IMR-90 (cell line): ENCODE data around the gene DYNC1H1. TPM values are rescaled to one million over a fixed set of nuclear protein-coding genes. Genes with fewer than 3 reads are reported as not detected.

Source experiments
- ATAC-seq: fragments of 200-7000 bp; cut with Tn5 transposase; 2 replicates; pipeline ENCODE4 v1.9.1; 2020; ENCODE audit warnings: low read depth, mild to moderate bottlenecking, moderate library complexity
- BruUV-seq: library from RNA; stranded (reverse); fragments of 400-500 nt; replicated peaks from 2 replicates; lab custom pipeline; 2021; lab: Mats Ljungman, UMichigan
- CTCF ChIA-PET: fragments of 300-600 bp; formaldehyde crosslinking; extraction: SDS; loops from one replicate; lab custom pipeline; 2021; ENCODE audit warnings: antibody characterized with exemption; lab: Yijun Ruan, JAX
- POLR2A ChIA-PET: fragments of 300-600 bp; sonication (Branson Sonifier 250); formaldehyde crosslinking; loops from one replicate; lab custom pipeline; 2022; ENCODE audit warnings: antibody characterized with exemption; ENCODE audit not compliant: unreplicated experiment; lab: Charles Lee
- DNase-seq: peaks from one replicate; pipeline ENCODE4 v3.0.0; 2013
- H2AFZ ChIP-seq: replicated peaks from 2 replicates; pipeline ENCODE3; 2013; ENCODE audit warnings: low read length, mild to moderate bottlenecking; ENCODE audit not compliant: poor library complexity
- H2AK5ac ChIP-seq: 2 replicates; pipeline ENCODE4 v1.6.1; 2013; ENCODE audit warnings: low read depth, low read length, inconsistent platforms
- H2AK9ac ChIP-seq: replicated peaks from 2 replicates; pipeline ENCODE3; 2013; ENCODE audit warnings: mild to moderate bottlenecking, low read depth, low read length, moderate library complexity; ENCODE audit not compliant: poor library complexity
- H2BK120ac ChIP-seq: 2 replicates; pipeline ENCODE4 v1.6.1; 2013; ENCODE audit warnings: low read depth, low read length, inconsistent platforms
- H2BK15ac ChIP-seq: 3 replicates; pipeline ENCODE4 v1.6.1; 2013; ENCODE audit warnings: low read depth, low read length, inconsistent platforms
- H2BK20ac ChIP-seq: 2 replicates; pipeline ENCODE4 v1.6.1; 2013; ENCODE audit warnings: low read depth, mild to moderate bottlenecking, inconsistent platforms, low read length, moderate library complexity
- H2BK5ac ChIP-seq: 2 replicates; pipeline ENCODE4 v1.6.1; 2013; ENCODE audit warnings: mild to moderate bottlenecking, low read depth, low read length, inconsistent platforms; ENCODE audit not compliant: poor library complexity, severe bottlenecking
- H3K14ac ChIP-seq: replicated peaks from 2 replicates; pipeline ENCODE4 v1.6.1; 2013; ENCODE audit warnings: low read depth, low read length, inconsistent platforms
- H3K18ac ChIP-seq: 2 replicates; pipeline ENCODE4 v1.6.1; 2013; ENCODE audit warnings: low read depth, low read length, control low read depth
- H3K23ac ChIP-seq: 2 replicates; pipeline ENCODE4 v1.6.1; 2013; ENCODE audit warnings: low read depth, low read length, inconsistent platforms
- H3K27ac ChIP-seq: 2 replicates; pipeline ENCODE4 v1.5.1; 2013; ENCODE audit warnings: mild to moderate bottlenecking, control low read depth, low read length; ENCODE audit not compliant: insufficient read depth
- H3K27me3 ChIP-seq: 2 replicates; pipeline ENCODE4 v1.6.1; 2013; ENCODE audit warnings: low read length; ENCODE audit not compliant: control insufficient read depth, insufficient read depth
- H3K36me3 ChIP-seq: 2 replicates; pipeline ENCODE4 v1.6.1; 2013; ENCODE audit warnings: low read length, mixed read lengths; ENCODE audit not compliant: control insufficient read depth, insufficient read depth
- H3K4ac ChIP-seq: 2 replicates; pipeline ENCODE4 v1.6.1; 2013; ENCODE audit warnings: low read depth, low read length, inconsistent platforms
- H3K4me1 ChIP-seq: 2 replicates; pipeline ENCODE4 v1.6.1; 2013; ENCODE audit warnings: low read length, mixed read lengths; ENCODE audit not compliant: control insufficient read depth, insufficient read depth
- H3K4me2 ChIP-seq: 2 replicates; pipeline ENCODE4 v1.6.1; 2013; ENCODE audit warnings: low read depth, mild to moderate bottlenecking, control low read depth, low read length, moderate library complexity
- H3K4me3 ChIP-seq: 2 replicates; pipeline ENCODE4 v1.5.1; 2013; ENCODE audit warnings: low read depth, mild to moderate bottlenecking, control low read depth, low read length, moderate library complexity; ENCODE audit not compliant: insufficient read depth
- H3K56ac ChIP-seq: 2 replicates; pipeline ENCODE4 v1.6.1; 2013; ENCODE audit warnings: low read length, inconsistent platforms; ENCODE audit not compliant: insufficient read depth; ENCODE audit errors: extremely low read depth
- H3K79me1 ChIP-seq, 2 experiments: 2 replicates each; pipeline ENCODE4 v1.6.1; 2013; ENCODE audit warnings: low read length in 2 of 2, inconsistent platforms in 1 of 2, low read depth in 1 of 2
- H3K9ac ChIP-seq: 2 replicates; pipeline ENCODE4 v1.6.1; 2013; ENCODE audit warnings: low read depth, low read length, control low read depth
- H3K9me1 ChIP-seq: 2 replicates; pipeline ENCODE4 v1.6.1; 2013; ENCODE audit warnings: low read length, inconsistent platforms; ENCODE audit not compliant: insufficient read depth
- H3K9me3 ChIP-seq: 2 replicates; pipeline ENCODE4 v1.6.1; 2013; ENCODE audit warnings: low read length; ENCODE audit not compliant: control insufficient read depth, insufficient read depth
- H4K20me1 ChIP-seq: 2 replicates; pipeline ENCODE4 v1.6.1; 2013; ENCODE audit warnings: low read length, inconsistent platforms; ENCODE audit not compliant: insufficient read depth
- H4K5ac ChIP-seq: 2 replicates; pipeline ENCODE4 v1.6.1; 2013; ENCODE audit warnings: mild to moderate bottlenecking, low read depth, low read length, control low read depth
- H4K8ac ChIP-seq, 2 experiments: 2 replicates each; pipeline ENCODE4 v1.6.1; 2013; ENCODE audit warnings: low read depth in 2 of 2, low read length in 2 of 2, control low read depth in 1 of 2, inconsistent platforms in 1 of 2
- H4K91ac ChIP-seq: 2 replicates; pipeline ENCODE4 v1.6.1; 2013; ENCODE audit warnings: low read depth, low read length, inconsistent platforms; ENCODE audit not compliant: insufficient read depth
- BHLHE40 ChIP-seq: fragments of 150-350 bp; IDR thresholded peaks from 2 replicates; pipeline ENCODE4 v1.6.1; 2016; ENCODE audit warnings: mild to moderate bottlenecking, low read depth, low read length
- MAFK ChIP-seq: IDR thresholded peaks from 2 replicates; pipeline ENCODE4 v1.6.1; 2012; ENCODE audit warnings: low read depth, low read length, improper control_type of control experiment
- NFE2L2 ChIP-seq: fragments of 150-350 bp; IDR thresholded peaks from 2 replicates; pipeline ENCODE4 v1.6.1; 2016; ENCODE audit warnings: low read depth, mild to moderate bottlenecking, low read length
- WGBS, 2 experiments: methylation state at CpG; one replicate each; pipeline versions ENCODE4 v1.1.5 to v1.1.7; 2013; ENCODE audit warnings: missing lambda C conversion rate in 2 of 2; ENCODE audit not compliant: insufficient read length in 1 of 2; ENCODE audit errors: extremely low coverage in 2 of 2; 5-methylcytosine and 5-hydroxymethylcytosine counted together
- dilution Hi-C: fragments of 300-500 bp; cut with HindIII; formaldehyde crosslinking; loops from one replicate; pipeline ENCODE4 v1.14.3; 2018; ENCODE audit warnings: low sequenced_read_pairs; ENCODE audit not compliant: unreplicated experiment
- in situ Hi-C: fragments of 300-500 bp; cut with MboI; formaldehyde crosslinking; loops from 3 replicates; pipeline ENCODE4 v1.14.3; 2019; ENCODE audit warnings: low sequenced_read_pairs, inconsistent platforms, mixed read lengths
- intact Hi-C: fragments of 100-400 bp; cut with micrococcal nuclease; formaldehyde crosslinking; loops from 2 replicates; pipeline ENCODE4 v1.10.0; 2022
- polyA plus RNA-seq, 3 experiments: library from polyadenylated mRNA; depleted of rRNA; stranded (reverse); fragments of >200 nt; gene quantifications; 2 replicates each; pipeline ENCODE4 v1.2.3, GENCODE V29; 2012; ENCODE audit warnings: low replicate concordance in 1 of 3
- total RNA-seq: library from RNA; depleted of rRNA; stranded (reverse); fragments of >200 nt; gene quantifications from 2 replicates; pipeline ENCODE4 v1.2.3, GENCODE V29; 2012
- TF ChIP-seq, protein P1 (sequence below): conservative IDR thresholded peaks from 2 replicates; pipeline ENCODE4 v1.5.1; 2012; ENCODE audit warnings: mild to moderate bottlenecking, low read depth, low read length, improper control_type of control experiment
- TF ChIP-seq, protein P2 (sequence below): fragments of 150-350 bp; IDR thresholded peaks from 2 replicates; pipeline ENCODE4 v1.6.1; 2016; ENCODE audit warnings: low read depth, mild to moderate bottlenecking, low read length, moderate library complexity, borderline replicate concordance

Gene DYNC1H1
- total and polyA plus RNA-seq, 2 of the 4 experiments (the other 2 are of a cell fraction): 240 to 670 TPM

DNA sequence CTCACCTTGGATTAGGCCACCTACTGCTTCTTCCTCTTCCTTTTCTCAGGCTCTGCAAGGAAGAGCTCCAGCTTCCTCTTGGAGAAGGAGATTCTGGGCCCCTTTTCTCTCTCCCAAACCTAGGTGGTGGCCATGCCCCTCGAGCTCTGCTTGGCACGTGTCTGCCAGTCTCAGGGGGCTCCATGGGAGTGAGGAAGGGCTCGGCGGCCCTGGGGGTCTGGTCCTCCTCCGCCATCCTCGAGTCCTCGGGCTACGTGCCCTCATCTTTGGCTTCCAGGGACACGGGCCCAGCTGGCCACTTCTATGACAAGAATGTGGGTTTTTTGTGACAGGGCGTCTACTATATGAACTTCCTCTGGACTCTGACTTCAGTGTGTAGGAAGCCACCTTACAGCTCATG is 88.1 kb downstream of the DYNC1H1 start:
- H3K36me3 ChIP-seq: peaks cover 59% of the 10 kb centered on the region
- no peak overlapping the region for H2BK20ac ChIP-seq
- H3K9ac ChIP-seq: no peak overlapping the region
- H3K56ac ChIP-seq: no peak overlapping the region
- no peak overlapping the region for H2BK5ac ChIP-seq
- H2AK5ac ChIP-seq: no peak overlapping the region
- no peak overlapping the region for H3K14ac ChIP-seq
- dilution Hi-C loops (no loop called here), in situ Hi-C loops (no loop called here), intact Hi-C loops (no loop called here)
- no peak overlapping the region for H4K5ac ChIP-seq
- no peaks in the 10 kb centered on the region for H3K27me3 ChIP-seq
- H4K20me1 ChIP-seq: peaks cover 9% of the 10 kb centered on the region
- DNase-seq: no peak
- H3K4ac ChIP-seq: no peak overlapping the region
- ChIA-PET CTCF (no interaction called here), POLR2A (interaction anchor here (0.6 kb wide), 1 partner anchor 44 kb away, joined by 3 read pairs; no protein-coding TSS in a partner anchor)
- peaks cover 3 to 14% of the 10 kb centered on the region in 2 experiments; a peak in 3 of 4 replicates for H3K79me1 ChIP-seq
- TF ChIP-seq BHLHE40 (no peak), MAFK (no peak), NFE2L2 (no peak)
- TF ChIP-seq, protein P1, sequence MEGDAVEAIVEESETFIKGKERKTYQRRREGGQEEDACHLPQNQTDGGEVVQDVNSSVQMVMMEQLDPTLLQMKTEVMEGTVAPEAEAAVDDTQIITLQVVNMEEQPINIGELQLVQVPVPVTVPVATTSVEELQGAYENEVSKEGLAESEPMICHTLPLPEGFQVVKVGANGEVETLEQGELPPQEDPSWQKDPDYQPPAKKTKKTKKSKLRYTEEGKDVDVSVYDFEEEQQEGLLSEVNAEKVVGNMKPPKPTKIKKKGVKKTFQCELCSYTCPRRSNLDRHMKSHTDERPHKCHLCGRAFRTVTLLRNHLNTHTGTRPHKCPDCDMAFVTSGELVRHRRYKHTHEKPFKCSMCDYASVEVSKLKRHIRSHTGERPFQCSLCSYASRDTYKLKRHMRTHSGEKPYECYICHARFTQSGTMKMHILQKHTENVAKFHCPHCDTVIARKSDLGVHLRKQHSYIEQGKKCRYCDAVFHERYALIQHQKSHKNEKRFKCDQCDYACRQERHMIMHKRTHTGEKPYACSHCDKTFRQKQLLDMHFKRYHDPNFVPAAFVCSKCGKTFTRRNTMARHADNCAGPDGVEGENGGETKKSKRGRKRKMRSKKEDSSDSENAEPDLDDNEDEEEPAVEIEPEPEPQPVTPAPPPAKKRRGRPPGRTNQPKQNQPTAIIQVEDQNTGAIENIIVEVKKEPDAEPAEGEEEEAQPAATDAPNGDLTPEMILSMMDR: no peak
- TF ChIP-seq, protein P2, sequence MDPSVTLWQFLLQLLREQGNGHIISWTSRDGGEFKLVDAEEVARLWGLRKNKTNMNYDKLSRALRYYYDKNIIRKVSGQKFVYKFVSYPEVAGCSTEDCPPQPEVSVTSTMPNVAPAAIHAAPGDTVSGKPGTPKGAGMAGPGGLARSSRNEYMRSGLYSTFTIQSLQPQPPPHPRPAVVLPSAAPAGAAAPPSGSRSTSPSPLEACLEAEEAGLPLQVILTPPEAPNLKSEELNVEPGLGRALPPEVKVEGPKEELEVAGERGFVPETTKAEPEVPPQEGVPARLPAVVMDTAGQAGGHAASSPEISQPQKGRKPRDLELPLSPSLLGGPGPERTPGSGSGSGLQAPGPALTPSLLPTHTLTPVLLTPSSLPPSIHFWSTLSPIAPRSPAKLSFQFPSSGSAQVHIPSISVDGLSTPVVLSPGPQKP: no peak
- H2AFZ ChIP-seq: no peak overlapping the region
- no CpG with 5 or more reads among the region's 10 CpGs for WGBS, 2 experiments
- H2BK15ac ChIP-seq: no peak overlapping the region
- BruUV-seq: no TSS peak
- H2BK120ac ChIP-seq: no peak overlapping the region
- H3K27ac ChIP-seq: no peak overlapping the region
- H3K9me3 ChIP-seq: no peaks in the 10 kb centered on the region
- no peak overlapping the region for H2AK9ac ChIP-seq
- no peak overlapping the region for H4K8ac ChIP-seq
- H3K9me1 ChIP-seq: peaks cover 12% of the 10 kb centered on the region
- H3K4me3 ChIP-seq: no peak overlapping the region
- H4K91ac ChIP-seq: no peak overlapping the region
- H3K4me2 ChIP-seq: no peak overlapping the region
- no peak overlapping the region for H3K18ac ChIP-seq
- no peak for ATAC-seq
- H3K23ac ChIP-seq: no peak overlapping the region
- peaks cover 12% of the 10 kb centered on the region for H3K4me1 ChIP-seq
